Neural progenitor cell (in vitro differentiated cells): Measurements from ENCODE around the gene KIF24.

Experiments
- CTCF ChIP-seq: fragments of 200-600 bp; sonication (generic); IDR thresholded peaks from 2 replicates; pipeline ENCODE4 v1.5.1; 2017; ENCODE audit warnings: antibody characterized with exemption, mild to moderate bottlenecking
- EZH2 ChIP-seq: fragments of 200-600 bp; sonication (generic); IDR thresholded peaks from 2 replicates; pipeline ENCODE4 v1.6.1; 2017; ENCODE audit warnings: antibody characterized with exemption, mild to moderate bottlenecking, moderate library complexity

DNA sequence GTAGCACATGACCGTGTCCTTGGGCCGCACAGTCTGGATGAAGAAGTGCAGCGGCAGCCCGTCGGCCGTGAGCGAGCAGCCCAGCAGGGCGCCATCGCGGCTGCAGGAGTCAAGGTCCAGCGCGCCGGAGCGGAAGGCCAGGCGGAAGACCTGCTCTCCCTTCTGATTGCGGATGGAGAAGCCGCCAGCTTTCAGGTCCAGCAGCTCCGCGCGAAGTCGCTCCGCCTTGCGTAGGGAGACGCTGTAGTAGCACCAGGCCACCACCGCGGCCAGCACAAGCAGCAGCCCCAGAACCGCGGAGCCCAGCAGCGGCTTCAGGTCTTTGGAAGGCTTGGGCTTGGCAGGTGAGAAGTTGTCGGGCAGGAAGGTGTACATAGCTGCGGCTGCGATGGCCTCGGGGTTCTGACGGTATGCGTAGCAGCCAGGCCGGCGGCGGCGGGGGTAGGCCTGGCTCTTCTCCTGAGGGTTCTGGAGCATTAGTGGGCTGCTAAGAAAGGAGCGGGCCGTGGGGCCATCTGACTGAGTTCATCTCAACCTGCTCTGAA, 43.5 kb upstream of the KIF24 start:
- TF ChIP-seq CTCF (no peak), EZH2 (no peak)
